SH-SY5Y (cell line): ENCODE results near the gene TOX3.

ENCODE experiments used
- GATA2 ChIP-seq: IDR thresholded peaks from 2 replicates; pipeline ENCODE4 v1.6.1; 2011; ENCODE audit warnings: mild to moderate bottlenecking, low read depth, low read length
- GATA3 ChIP-seq: IDR thresholded peaks from 2 replicates; pipeline ENCODE4 v1.6.1; 2011; ENCODE audit warnings: low read depth, mild to moderate bottlenecking, low read length, moderate library complexity

GRCh38 chr16:52439750-52440149, 107.2 kb downstream of the TOX3 start:
- TF ChIP-seq GATA2 = no peak
- TF ChIP-seq GATA3 = no peak
